ENCODE measurements around the gene TFE3.
"Not testable (repeated sequence)": the region's sequence is repeated elsewhere in the genome, so short reads cannot be mapped to it uniquely, and the experiment has no call there.

TFE3 gene

GRCh38 chrX:49001521-49002090, 41.6 kb downstream of the TFE3 start:
- peak; percentile 2 to 33 (median 30) for DNase-seq (ENCODE audit: low read depth in 3 of 3)

- no peak for DNase-seq (ENCODE audit: low read depth in 3 of 3)
These were observed 42.5 kb downstream of the TFE3 start for GRCh38 chrX:49000636-49001035.

GRCh38 chrX:48999030-48999429, 44.1 kb downstream of the TFE3 start:
- no peak for DNase-seq (ENCODE audit: low read depth in 3 of 3)

- DNase-seq (ENCODE audit: low read depth in 3 of 3): no peak
These were observed 44.8 kb downstream of the TFE3 start for GRCh38 chrX:48998391-48998790.

- no peak for DNase-seq (ENCODE audit: low read depth in 3 of 3)
These were observed 45.3 kb downstream of the TFE3 start for GRCh38 chrX:48997865-48998264.

- no peak for DNase-seq (ENCODE audit: low read depth in 3 of 3)
These were observed 45.7 kb downstream of the TFE3 start for GRCh38 chrX:48997455-48997854.

GRCh38 chrX:48996969-48997368, 46.2 kb downstream of the TFE3 start:
- no peak for DNase-seq (ENCODE audit: low read depth in 3 of 3)

- no peak for DNase-seq (ENCODE audit: low read depth in 3 of 3)
These were observed 50.8 kb downstream of the TFE3 start for GRCh38 chrX:48992341-48992740.

GRCh38 chrX:48989483-48989882, 53.7 kb downstream of the TFE3 start:
- no peak for DNase-seq (ENCODE audit: low read depth in 3 of 3)

GRCh38 chrX:48983896-48984295, 59.3 kb downstream of the TFE3 start:
- no peak for DNase-seq (ENCODE audit: low read depth in 3 of 3)

GRCh38 chrX:48983081-48983480, 60.1 kb downstream of the TFE3 start:
- DNase-seq (ENCODE audit: low read depth in 3 of 3): no peak

GRCh38 chrX:48981178-48981577, 62.0 kb downstream of the TFE3 start:
- DNase-seq (ENCODE audit: low read depth in 3 of 3): no peak

- DNase-seq (ENCODE audit: low read depth in 3 of 3): not testable (repeated sequence)
These were observed 62.8 kb downstream of the TFE3 start for GRCh38 chrX:48980341-48980740.
